ENCODE results near the gene SCYGR7.

DNA sequence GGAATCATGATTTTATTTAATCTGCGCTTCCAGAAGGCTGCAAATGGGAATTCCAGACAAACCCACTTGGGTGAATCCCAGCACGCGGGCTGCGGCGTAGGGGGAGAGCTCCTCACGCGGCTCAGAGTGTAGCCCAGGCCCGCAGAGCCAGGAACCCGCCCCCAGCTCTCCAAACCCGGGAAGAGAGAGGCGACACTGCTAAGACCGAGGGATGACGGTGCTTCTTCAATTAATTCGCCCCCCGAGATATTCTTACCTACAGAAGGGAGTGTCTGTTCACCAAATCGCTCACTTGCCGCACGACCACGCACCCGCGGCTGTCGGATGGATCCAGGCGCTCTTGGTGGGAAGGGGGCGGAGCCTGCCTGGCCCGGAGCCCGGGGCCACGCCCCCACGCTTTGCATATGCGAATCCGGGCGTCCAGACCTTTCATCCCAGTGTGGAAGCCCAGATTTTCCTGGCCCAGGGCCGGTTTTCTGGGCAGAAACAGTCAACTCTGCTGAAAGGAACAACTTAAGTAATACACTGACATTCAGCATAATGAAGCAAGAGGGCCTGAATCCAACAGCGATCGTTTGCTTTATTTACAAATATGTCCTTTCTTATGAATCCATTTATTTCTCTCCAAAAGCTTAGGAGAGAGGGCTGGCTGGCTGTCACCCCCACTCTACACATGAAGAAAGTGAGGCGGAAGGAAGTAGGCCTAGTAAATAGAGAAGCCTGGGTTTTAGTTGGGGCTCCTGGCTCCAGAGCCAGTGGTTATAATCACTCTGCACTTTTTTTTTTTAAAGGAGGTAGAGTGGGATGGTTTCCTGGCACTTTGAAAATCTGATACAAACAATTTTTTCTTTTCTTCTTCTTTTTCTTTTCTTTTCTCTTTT is 10.2 kb upstream of the SCYGR7 start, which contains the start of gene SLC19A3:
- TF ChIP-seq, protein P1, sequence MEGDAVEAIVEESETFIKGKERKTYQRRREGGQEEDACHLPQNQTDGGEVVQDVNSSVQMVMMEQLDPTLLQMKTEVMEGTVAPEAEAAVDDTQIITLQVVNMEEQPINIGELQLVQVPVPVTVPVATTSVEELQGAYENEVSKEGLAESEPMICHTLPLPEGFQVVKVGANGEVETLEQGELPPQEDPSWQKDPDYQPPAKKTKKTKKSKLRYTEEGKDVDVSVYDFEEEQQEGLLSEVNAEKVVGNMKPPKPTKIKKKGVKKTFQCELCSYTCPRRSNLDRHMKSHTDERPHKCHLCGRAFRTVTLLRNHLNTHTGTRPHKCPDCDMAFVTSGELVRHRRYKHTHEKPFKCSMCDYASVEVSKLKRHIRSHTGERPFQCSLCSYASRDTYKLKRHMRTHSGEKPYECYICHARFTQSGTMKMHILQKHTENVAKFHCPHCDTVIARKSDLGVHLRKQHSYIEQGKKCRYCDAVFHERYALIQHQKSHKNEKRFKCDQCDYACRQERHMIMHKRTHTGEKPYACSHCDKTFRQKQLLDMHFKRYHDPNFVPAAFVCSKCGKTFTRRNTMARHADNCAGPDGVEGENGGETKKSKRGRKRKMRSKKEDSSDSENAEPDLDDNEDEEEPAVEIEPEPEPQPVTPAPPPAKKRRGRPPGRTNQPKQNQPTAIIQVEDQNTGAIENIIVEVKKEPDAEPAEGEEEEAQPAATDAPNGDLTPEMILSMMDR (IDR thresholded peaks at IDR 0.05 in 2 of 3, conservative IDR thresholded peaks at IDR 0.05 in 1 of 3; ENCODE audit: control insufficient read depth in 2 of 3, extremely low read depth in 1 of 3, insufficient read depth in 1 of 3, low read depth in 3 of 3, low read length in 3 of 3), result no peak
- TF ChIP-seq YBX1 (IDR thresholded peaks at IDR 0.05) (no peak), EZH2 (IDR thresholded peaks at IDR 0.05; ENCODE audit: borderline replicate concordance, control insufficient read depth, low read depth, low read length) (no peak), BACH1 (IDR thresholded peaks at IDR 0.05; ENCODE audit: borderline replicate concordance) (no peak), POLR2A (IDR thresholded peaks at IDR 0.05; ENCODE audit: low read depth, low read length) (no peak), BMI1 (IDR thresholded peaks at IDR 0.05; ENCODE audit: borderline replicate concordance) (no peak)
- TF ChIP-seq, protein P2, sequence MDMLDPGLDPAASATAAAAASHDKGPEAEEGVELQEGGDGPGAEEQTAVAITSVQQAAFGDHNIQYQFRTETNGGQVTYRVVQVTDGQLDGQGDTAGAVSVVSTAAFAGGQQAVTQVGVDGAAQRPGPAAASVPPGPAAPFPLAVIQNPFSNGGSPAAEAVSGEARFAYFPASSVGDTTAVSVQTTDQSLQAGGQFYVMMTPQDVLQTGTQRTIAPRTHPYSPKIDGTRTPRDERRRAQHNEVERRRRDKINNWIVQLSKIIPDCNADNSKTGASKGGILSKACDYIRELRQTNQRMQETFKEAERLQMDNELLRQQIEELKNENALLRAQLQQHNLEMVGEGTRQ (IDR thresholded peaks at IDR 0.05; ENCODE audit: borderline replicate concordance, low read depth, low read length), result no peak
- TF ChIP-seq, protein P3, sequence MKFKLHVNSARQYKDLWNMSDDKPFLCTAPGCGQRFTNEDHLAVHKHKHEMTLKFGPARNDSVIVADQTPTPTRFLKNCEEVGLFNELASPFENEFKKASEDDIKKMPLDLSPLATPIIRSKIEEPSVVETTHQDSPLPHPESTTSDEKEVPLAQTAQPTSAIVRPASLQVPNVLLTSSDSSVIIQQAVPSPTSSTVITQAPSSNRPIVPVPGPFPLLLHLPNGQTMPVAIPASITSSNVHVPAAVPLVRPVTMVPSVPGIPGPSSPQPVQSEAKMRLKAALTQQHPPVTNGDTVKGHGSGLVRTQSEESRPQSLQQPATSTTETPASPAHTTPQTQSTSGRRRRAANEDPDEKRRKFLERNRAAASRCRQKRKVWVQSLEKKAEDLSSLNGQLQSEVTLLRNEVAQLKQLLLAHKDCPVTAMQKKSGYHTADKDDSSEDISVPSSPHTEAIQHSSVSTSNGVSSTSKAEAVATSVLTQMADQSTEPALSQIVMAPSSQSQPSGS (IDR thresholded peaks at IDR 0.05; ENCODE audit: low read length), result no peak

Measured in GM12878 (cell line).